Measurements from ENCODE around the gene ATP1A3. TPM values are rescaled to one million over a fixed set of nuclear protein-coding genes. Genes with fewer than 3 reads are reported as not detected.

The ATP1A3 gene
- polyA plus RNA-seq, 1 donor from 2014 or later = 36.2 TPM

DNA sequence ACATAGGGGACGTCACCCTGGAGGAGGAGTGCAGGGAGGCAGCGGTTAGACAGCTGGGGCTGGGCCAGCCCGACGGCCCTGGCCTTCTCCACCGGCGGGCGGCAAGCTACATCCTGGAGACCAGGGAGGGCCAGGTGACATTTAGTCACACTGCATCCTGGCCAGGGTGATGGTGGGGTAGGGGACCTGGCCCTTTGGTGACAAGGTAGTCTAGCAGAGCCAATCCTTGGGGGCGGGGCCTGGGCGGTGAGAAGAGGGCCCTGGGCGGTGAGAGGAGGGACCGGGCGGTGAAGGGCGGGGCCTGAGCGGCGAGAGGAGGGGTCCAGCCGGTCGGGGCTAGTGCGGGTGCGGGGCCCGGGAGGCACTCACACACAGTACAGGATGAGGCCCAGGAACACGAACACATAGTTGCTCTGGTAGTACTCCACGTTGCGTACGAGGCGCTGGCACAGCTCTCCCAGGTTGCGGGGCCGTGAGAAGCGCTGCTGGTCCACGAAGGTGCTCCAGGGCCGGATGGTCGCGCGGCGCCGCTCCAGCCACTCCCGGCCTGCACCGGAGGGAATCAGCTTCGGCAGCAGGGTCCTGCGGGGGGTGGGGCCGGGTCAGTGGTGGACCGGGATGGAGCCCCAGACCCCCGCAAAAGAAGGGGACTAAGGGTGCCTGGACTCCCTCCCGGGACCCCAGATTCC, 35.5 kb downstream of the ATP1A3 start:
- TF ChIP-seq EZH2 (IDR thresholded peaks at IDR 0.05; ENCODE audit: borderline replicate concordance, insufficient read depth, low read length, poor library complexity, severe bottlenecking) = no peak
- peak; percentile 57 for TF ChIP-seq POLR2AphosphoS5 (IDR thresholded peaks at IDR 0.05)
- TF ChIP-seq SMC3 (conservative IDR thresholded peaks at IDR 0.05; ENCODE audit: poor library complexity) = no peak
- TF ChIP-seq, protein P1, sequence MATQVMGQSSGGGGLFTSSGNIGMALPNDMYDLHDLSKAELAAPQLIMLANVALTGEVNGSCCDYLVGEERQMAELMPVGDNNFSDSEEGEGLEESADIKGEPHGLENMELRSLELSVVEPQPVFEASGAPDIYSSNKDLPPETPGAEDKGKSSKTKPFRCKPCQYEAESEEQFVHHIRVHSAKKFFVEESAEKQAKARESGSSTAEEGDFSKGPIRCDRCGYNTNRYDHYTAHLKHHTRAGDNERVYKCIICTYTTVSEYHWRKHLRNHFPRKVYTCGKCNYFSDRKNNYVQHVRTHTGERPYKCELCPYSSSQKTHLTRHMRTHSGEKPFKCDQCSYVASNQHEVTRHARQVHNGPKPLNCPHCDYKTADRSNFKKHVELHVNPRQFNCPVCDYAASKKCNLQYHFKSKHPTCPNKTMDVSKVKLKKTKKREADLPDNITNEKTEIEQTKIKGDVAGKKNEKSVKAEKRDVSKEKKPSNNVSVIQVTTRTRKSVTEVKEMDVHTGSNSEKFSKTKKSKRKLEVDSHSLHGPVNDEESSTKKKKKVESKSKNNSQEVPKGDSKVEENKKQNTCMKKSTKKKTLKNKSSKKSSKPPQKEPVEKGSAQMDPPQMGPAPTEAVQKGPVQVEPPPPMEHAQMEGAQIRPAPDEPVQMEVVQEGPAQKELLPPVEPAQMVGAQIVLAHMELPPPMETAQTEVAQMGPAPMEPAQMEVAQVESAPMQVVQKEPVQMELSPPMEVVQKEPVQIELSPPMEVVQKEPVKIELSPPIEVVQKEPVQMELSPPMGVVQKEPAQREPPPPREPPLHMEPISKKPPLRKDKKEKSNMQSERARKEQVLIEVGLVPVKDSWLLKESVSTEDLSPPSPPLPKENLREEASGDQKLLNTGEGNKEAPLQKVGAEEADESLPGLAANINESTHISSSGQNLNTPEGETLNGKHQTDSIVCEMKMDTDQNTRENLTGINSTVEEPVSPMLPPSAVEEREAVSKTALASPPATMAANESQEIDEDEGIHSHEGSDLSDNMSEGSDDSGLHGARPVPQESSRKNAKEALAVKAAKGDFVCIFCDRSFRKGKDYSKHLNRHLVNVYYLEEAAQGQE (IDR thresholded peaks at IDR 0.05; ENCODE audit: borderline replicate concordance) = no peak
- no peak for TF ChIP-seq RAD21 (conservative IDR thresholded peaks at IDR 0.05)
- peak; percentile 40 for TF ChIP-seq MXI1 (conservative IDR thresholded peaks at IDR 0.05; ENCODE audit: poor library complexity, severe bottlenecking)
- TF ChIP-seq, protein P2, sequence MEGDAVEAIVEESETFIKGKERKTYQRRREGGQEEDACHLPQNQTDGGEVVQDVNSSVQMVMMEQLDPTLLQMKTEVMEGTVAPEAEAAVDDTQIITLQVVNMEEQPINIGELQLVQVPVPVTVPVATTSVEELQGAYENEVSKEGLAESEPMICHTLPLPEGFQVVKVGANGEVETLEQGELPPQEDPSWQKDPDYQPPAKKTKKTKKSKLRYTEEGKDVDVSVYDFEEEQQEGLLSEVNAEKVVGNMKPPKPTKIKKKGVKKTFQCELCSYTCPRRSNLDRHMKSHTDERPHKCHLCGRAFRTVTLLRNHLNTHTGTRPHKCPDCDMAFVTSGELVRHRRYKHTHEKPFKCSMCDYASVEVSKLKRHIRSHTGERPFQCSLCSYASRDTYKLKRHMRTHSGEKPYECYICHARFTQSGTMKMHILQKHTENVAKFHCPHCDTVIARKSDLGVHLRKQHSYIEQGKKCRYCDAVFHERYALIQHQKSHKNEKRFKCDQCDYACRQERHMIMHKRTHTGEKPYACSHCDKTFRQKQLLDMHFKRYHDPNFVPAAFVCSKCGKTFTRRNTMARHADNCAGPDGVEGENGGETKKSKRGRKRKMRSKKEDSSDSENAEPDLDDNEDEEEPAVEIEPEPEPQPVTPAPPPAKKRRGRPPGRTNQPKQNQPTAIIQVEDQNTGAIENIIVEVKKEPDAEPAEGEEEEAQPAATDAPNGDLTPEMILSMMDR (IDR thresholded peaks at IDR 0.05; ENCODE audit: poor library complexity, severe bottlenecking) = no peak
- no peak for TF ChIP-seq TAF1 (IDR thresholded peaks at IDR 0.05; ENCODE audit: low read depth)
- TF ChIP-seq EP300 (conservative IDR thresholded peaks at IDR 0.05; ENCODE audit: poor library complexity, severe bottlenecking) = no peak
- Histone ChIP-seq H3K27ac (ENCODE audit: low read length) (peak overlapping the region; percentile 77), H2AFZ (ENCODE audit: low read depth, low read length) (peak overlapping the region; percentile 27)

DNA sequence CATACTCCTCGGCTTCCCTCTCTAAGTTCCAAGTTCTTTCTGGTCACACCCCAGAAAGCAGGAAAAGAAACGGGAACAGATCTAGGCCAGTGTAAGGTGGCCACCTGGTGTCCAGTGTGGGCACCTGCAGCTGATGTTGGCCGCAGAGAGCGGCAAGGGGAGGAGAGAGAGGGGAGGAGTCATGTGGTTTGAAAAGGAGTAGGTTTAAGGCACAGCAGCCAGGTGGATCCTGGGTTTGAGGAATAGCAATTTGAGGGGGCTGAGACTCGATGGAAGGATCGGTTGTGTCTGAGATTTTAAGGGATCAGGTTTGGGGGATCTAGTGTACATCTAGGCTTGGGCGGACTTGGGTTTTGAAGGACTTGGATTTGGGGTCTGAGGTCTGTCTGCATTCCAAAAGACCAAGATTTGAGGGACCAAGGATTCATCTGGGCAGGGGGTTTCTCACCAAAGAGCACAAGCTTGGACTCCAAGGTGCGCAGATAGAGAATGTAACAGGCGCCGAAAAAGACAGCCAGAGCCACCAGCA, 36.1 kb downstream of the ATP1A3 start:
- peak overlapping the region; percentile 89 for H3K9ac ChIP-seq (ENCODE audit: low read length)
- TF ChIP-seq SMC3 (conservative IDR thresholded peaks at IDR 0.05; ENCODE audit: poor library complexity) (peak; percentile 78), RAD21 (conservative IDR thresholded peaks at IDR 0.05) (peak; percentile 79), MXI1 (conservative IDR thresholded peaks at IDR 0.05; ENCODE audit: poor library complexity, severe bottlenecking) (no peak), TAF1 (IDR thresholded peaks at IDR 0.05; ENCODE audit: low read depth) (no peak), EZH2 (IDR thresholded peaks at IDR 0.05; ENCODE audit: borderline replicate concordance, insufficient read depth, low read length, poor library complexity, severe bottlenecking) (no peak), POLR2AphosphoS5 (IDR thresholded peaks at IDR 0.05) (peak; percentile 6), EP300 (conservative IDR thresholded peaks at IDR 0.05; ENCODE audit: poor library complexity, severe bottlenecking) (no peak)
- TF ChIP-seq, protein P1 (IDR thresholded peaks at IDR 0.05; ENCODE audit: borderline replicate concordance) = no peak
- TF ChIP-seq, protein P2 (IDR thresholded peaks at IDR 0.05; ENCODE audit: poor library complexity, severe bottlenecking) = peak; percentile 82
- H2AFZ ChIP-seq (ENCODE audit: low read depth, low read length) = no peak overlapping the region
- H3K27me3 ChIP-seq (ENCODE audit: insufficient read depth, low read depth, low read length) = no peaks in the 10 kb centered on the region
- H3K79me2 ChIP-seq (replicated peaks; ENCODE audit: insufficient read depth, low read length) = no peaks in the 10 kb centered on the region
- peak overlapping the region; percentile 77 for H3K27ac ChIP-seq (ENCODE audit: low read length)
- no peaks in the 10 kb centered on the region for H4K20me1 ChIP-seq (ENCODE audit: insufficient read depth)
- no peaks in the 10 kb centered on the region for H3F3A ChIP-seq (ENCODE audit: insufficient read depth, low read length, poor library complexity, severe bottlenecking)
- peak overlapping the region; percentile 98 for H3K4me3 ChIP-seq (ENCODE audit: low read length)
- H3K4me2 ChIP-seq (ENCODE audit: low read length) = peak overlapping the region; percentile 72
- H3K9me3 ChIP-seq (ENCODE audit: low read length) = no peaks in the 10 kb centered on the region
- H3K36me3 ChIP-seq (ENCODE audit: insufficient read depth, low read length) = no peaks in the 10 kb centered on the region
- no peaks in the 10 kb centered on the region for H3K9me2 ChIP-seq (ENCODE audit: insufficient read depth, low read length)

More for the DNA sequence above, 35.5 kb downstream of the ATP1A3 start:
- H3K9me3 ChIP-seq (ENCODE audit: low read length) = no peaks in the 10 kb centered on the region
- no peaks in the 10 kb centered on the region for H3K9me2 ChIP-seq (ENCODE audit: insufficient read depth, low read length)
- H4K20me1 ChIP-seq (ENCODE audit: insufficient read depth) = no peaks in the 10 kb centered on the region
- peak overlapping the region; percentile 72 for H3K4me2 ChIP-seq (ENCODE audit: low read length)
- peak overlapping the region; percentile 89 for H3K9ac ChIP-seq (ENCODE audit: low read length)
- peak overlapping the region; percentile 98 for H3K4me3 ChIP-seq (ENCODE audit: low read length)
- H3K27me3 ChIP-seq (ENCODE audit: insufficient read depth, low read depth, low read length) = no peaks in the 10 kb centered on the region
- H3K79me2 ChIP-seq (replicated peaks; ENCODE audit: insufficient read depth, low read length) = no peaks in the 10 kb centered on the region
- no peaks in the 10 kb centered on the region for H3K36me3 ChIP-seq (ENCODE audit: insufficient read depth, low read length)
- H3F3A ChIP-seq (ENCODE audit: insufficient read depth, low read length, poor library complexity, severe bottlenecking) = no peaks in the 10 kb centered on the region
